GM12892 (cell line): ENCODE results near the gene TMEM163.

ENCODE experiments used
- POLR2A ChIP-seq: IDR thresholded peaks from 2 replicates; pipeline ENCODE4 v1.6.1; 2011; ENCODE audit warnings: low read depth, low read length, control low read depth
- POLR2AphosphoS5 ChIP-seq: IDR thresholded peaks from 2 replicates; pipeline ENCODE4 v1.6.1; 2011; ENCODE audit warnings: low read depth, low read length, control low read depth

DNA sequence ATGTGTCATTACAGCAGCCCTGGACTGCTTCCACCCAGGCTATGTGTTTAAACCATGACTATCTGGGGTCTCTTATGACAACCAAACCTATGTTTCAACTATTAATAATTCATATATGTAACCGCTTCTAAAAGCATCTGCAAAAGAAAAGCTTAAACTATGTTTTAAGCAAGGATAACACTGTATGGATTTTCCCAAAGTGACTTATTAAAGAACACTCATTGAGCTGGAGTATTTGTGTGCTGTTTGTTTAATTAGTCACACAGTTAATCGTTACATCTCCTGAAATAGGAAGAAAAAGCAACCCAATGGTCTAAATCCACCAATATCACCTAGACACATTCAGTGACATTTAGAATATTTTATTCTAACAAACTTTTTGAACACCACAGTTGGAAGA is 51.3 kb downstream of the TMEM163 start:
- no peak for TF ChIP-seq POLR2AphosphoS5
- no peak for TF ChIP-seq POLR2A
